SK-N-SH treated with all-trans-retinoic acid at 6 μM for 48 hours (cell line): ENCODE measurements around the gene ZNF511.

Experiments used
- ARNTL ChIP-seq: fragments of 450-650 bp; formaldehyde crosslinking; IDR thresholded peaks from 2 replicates; pipeline ENCODE4 v1.5.0; 2020; ENCODE audit warnings: low read depth, mild to moderate bottlenecking, moderate library complexity, borderline replicate concordance
- CREB5 ChIP-seq: fragments of 250-450 bp; sonication (Bioruptor Pico); IDR thresholded peaks from 2 replicates; pipeline ENCODE4 v1.5.1; 2020; ENCODE audit warnings: low read depth, mild to moderate bottlenecking, moderate library complexity
- CSDC2 ChIP-seq: fragments of 250-450 bp; sonication (Bioruptor Pico); IDR thresholded peaks from 2 replicates; pipeline ENCODE4 v1.5.0; 2020; ENCODE audit warnings: mild to moderate bottlenecking, moderate library complexity
- CSRNP3 ChIP-seq: fragments of 250-450 bp; sonication (Bioruptor Pico); IDR thresholded peaks from 2 replicates; pipeline ENCODE4 v1.5.1; 2021; ENCODE audit warnings: mild to moderate bottlenecking, moderate library complexity
- GLIS3 ChIP-seq: fragments of 250-450 bp; sonication (Bioruptor Pico); IDR thresholded peaks from 2 replicates; pipeline ENCODE4 v1.5.0; 2020; ENCODE audit warnings: mild to moderate bottlenecking, moderate library complexity
- OSR1 ChIP-seq: fragments of 250-450 bp; sonication (Bioruptor Pico); IDR thresholded peaks from 2 replicates; pipeline ENCODE4 v1.8.0; 2022; ENCODE audit warnings: moderate library complexity, mild to moderate bottlenecking, inconsistent platforms
- PATZ1 ChIP-seq: fragments of 250-450 bp; sonication (Bioruptor Pico); IDR thresholded peaks from 2 replicates; pipeline ENCODE4 v1.8.0; 2020; ENCODE audit warnings: mild to moderate bottlenecking, moderate library complexity, borderline replicate concordance
- RARB ChIP-seq: fragments of 250-450 bp; sonication (Bioruptor Pico); IDR thresholded peaks from 2 replicates; pipeline ENCODE4 v1.8.0; 2021; ENCODE audit warnings: mild to moderate bottlenecking, moderate library complexity
- SNAI2 ChIP-seq: fragments of 250-450 bp; sonication (Bioruptor Pico); IDR thresholded peaks from 2 replicates; pipeline ENCODE4 v1.5.0; 2020; ENCODE audit warnings: mild to moderate bottlenecking, moderate library complexity
- TOX ChIP-seq: fragments of 250-450 bp; sonication (Bioruptor Pico); IDR thresholded peaks from 2 replicates; pipeline ENCODE4 v1.8.0; 2021; ENCODE audit warnings: mild to moderate bottlenecking, moderate library complexity, borderline replicate concordance
- ZC3H10 ChIP-seq: fragments of 250-450 bp; sonication (Bioruptor Pico); IDR thresholded peaks from 2 replicates; pipeline ENCODE4 v1.5.1; 2021; ENCODE audit warnings: mild to moderate bottlenecking, moderate library complexity
- ZFP3 ChIP-seq: fragments of 250-450 bp; sonication (Bioruptor Pico); IDR thresholded peaks from 2 replicates; pipeline ENCODE4 v1.5.0; 2020; ENCODE audit warnings: mild to moderate bottlenecking, moderate library complexity
- ZFP30 ChIP-seq: fragments of 450-650 bp; formaldehyde crosslinking; IDR thresholded peaks from 2 replicates; pipeline ENCODE4 v1.5.0; 2022; ENCODE audit warnings: mild to moderate bottlenecking, moderate library complexity
- ZNF565 ChIP-seq: fragments of 450-650 bp; formaldehyde crosslinking; conservative IDR thresholded peaks from 2 replicates; pipeline ENCODE4 v1.5.0; 2020; ENCODE audit warnings: low read depth, mild to moderate bottlenecking, moderate library complexity

GRCh38 chr10:133339708-133340380 is 31.1 kb downstream of the ZNF511 start:
- TF ChIP-seq RARB (CRISPR knock-in tag) = no peak
- TF ChIP-seq CSDC2 (CRISPR knock-in tag) = no peak
- TF ChIP-seq ZFP3 (CRISPR knock-in tag) = no peak
- no peak for TF ChIP-seq ARNTL (CRISPR knock-in tag)
- TF ChIP-seq TOX (CRISPR knock-in tag) = no peak
- TF ChIP-seq OSR1 = no peak
- no peak for TF ChIP-seq SNAI2 (CRISPR knock-in tag)
- no peak for TF ChIP-seq ZC3H10 (CRISPR knock-in tag)
- TF ChIP-seq ZNF565 = no peak
- TF ChIP-seq CSRNP3 = no peak
- no peak for TF ChIP-seq PATZ1 (CRISPR knock-in tag)
- no peak for TF ChIP-seq ZFP30 (CRISPR knock-in tag)
- TF ChIP-seq GLIS3 (CRISPR knock-in tag) = no peak
- no peak for TF ChIP-seq CREB5 (CRISPR knock-in tag)
